GM23338 (cell line): Measurements from ENCODE around the gene PNPLA1.

Source experiments
- CREB1 ChIP-seq: fragments of 250-450 bp; sonication (Bioruptor Pico); IDR thresholded peaks from 2 replicates; pipeline ENCODE4 v1.5.0; 2020; ENCODE audit warnings: low read depth, mild to moderate bottlenecking, moderate library complexity
- EZH2 ChIP-seq: fragments of 200-600 bp; sonication (generic); IDR thresholded peaks from one replicate; pipeline ENCODE4 v1.8.0; 2017; ENCODE audit warnings: antibody characterized with exemption, mild to moderate bottlenecking, low read depth; ENCODE audit not compliant: unreplicated experiment
- EZH2phosphoT487 ChIP-seq: fragments of 200-600 bp; sonication (generic); IDR thresholded peaks from one replicate; pipeline ENCODE4 v1.8.1; 2018; ENCODE audit warnings: antibody characterized with exemption; ENCODE audit not compliant: unreplicated experiment
- JUNB ChIP-seq: IDR thresholded peaks from one replicate; pipeline ENCODE4 v1.6.1; 2016; ENCODE audit warnings: antibody characterized with exemption; ENCODE audit not compliant: unreplicated experiment
- POLR2AphosphoS5 ChIP-seq: IDR thresholded peaks from 2 replicates; pipeline ENCODE4 v1.6.1; 2016; ENCODE audit warnings: antibody characterized with exemption, low read depth
- STAT1 ChIP-seq: IDR thresholded peaks from one replicate; pipeline ENCODE4 v1.6.1; 2016; ENCODE audit warnings: antibody characterized with exemption; ENCODE audit not compliant: unreplicated experiment
- ZNF331 ChIP-seq: fragments of 250-450 bp; sonication (Bioruptor Pico); IDR thresholded peaks from 2 replicates; pipeline ENCODE4 v1.5.0; 2020; ENCODE audit warnings: low read depth, mild to moderate bottlenecking, moderate library complexity
- TF ChIP-seq, protein P1 (sequence below), 2 experiments: fragments of 200-600 bp in 1 of 2; sonication (generic) in 1 of 2; conservative IDR thresholded peaks; 2 replicates each; pipeline versions ENCODE4 v1.5.1 to v1.6.1; 2016 to 2017; ENCODE audit warnings: antibody characterized with exemption in 2 of 2, low read depth in 2 of 2, mild to moderate bottlenecking in 2 of 2, moderate library complexity in 1 of 2
- TF ChIP-seq, protein P2 (sequence below): IDR thresholded peaks from one replicate; pipeline ENCODE4 v1.6.1; 2018; ENCODE audit warnings: antibody characterized with exemption; ENCODE audit not compliant: unreplicated experiment

DNA sequence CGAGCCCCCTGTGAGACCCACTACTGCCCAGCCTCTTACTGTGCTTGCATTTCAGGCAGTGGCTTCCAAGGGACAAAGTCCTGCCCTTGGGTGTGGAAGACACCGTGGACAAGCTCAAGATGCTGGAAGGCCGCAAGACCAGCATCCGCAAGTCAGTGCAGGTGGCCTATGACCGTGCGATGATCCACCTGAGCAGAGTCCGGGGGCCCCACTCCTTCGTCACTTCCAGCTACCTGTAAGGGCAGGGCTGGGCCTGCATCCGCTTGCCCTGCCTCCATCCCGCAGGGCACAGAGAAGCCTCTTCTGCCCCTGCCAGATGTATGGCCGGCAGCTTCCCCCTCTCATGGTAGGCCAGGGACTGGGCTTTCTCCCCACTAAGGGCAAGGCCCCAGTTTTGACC is 39.5 kb upstream of the PNPLA1 start:
- TF ChIP-seq, protein P1, sequence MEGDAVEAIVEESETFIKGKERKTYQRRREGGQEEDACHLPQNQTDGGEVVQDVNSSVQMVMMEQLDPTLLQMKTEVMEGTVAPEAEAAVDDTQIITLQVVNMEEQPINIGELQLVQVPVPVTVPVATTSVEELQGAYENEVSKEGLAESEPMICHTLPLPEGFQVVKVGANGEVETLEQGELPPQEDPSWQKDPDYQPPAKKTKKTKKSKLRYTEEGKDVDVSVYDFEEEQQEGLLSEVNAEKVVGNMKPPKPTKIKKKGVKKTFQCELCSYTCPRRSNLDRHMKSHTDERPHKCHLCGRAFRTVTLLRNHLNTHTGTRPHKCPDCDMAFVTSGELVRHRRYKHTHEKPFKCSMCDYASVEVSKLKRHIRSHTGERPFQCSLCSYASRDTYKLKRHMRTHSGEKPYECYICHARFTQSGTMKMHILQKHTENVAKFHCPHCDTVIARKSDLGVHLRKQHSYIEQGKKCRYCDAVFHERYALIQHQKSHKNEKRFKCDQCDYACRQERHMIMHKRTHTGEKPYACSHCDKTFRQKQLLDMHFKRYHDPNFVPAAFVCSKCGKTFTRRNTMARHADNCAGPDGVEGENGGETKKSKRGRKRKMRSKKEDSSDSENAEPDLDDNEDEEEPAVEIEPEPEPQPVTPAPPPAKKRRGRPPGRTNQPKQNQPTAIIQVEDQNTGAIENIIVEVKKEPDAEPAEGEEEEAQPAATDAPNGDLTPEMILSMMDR (conservative IDR thresholded peaks at IDR 0.05; ENCODE audit: low read depth in 2 of 2) = no peak
- TF ChIP-seq POLR2AphosphoS5 (no peak), CREB1 (CRISPR knock-in tag) (no peak), EZH2phosphoT487 (no peak), ZNF331 (no peak), JUNB (no peak), STAT1 (no peak), EZH2 (no peak)
- TF ChIP-seq, protein P2, sequence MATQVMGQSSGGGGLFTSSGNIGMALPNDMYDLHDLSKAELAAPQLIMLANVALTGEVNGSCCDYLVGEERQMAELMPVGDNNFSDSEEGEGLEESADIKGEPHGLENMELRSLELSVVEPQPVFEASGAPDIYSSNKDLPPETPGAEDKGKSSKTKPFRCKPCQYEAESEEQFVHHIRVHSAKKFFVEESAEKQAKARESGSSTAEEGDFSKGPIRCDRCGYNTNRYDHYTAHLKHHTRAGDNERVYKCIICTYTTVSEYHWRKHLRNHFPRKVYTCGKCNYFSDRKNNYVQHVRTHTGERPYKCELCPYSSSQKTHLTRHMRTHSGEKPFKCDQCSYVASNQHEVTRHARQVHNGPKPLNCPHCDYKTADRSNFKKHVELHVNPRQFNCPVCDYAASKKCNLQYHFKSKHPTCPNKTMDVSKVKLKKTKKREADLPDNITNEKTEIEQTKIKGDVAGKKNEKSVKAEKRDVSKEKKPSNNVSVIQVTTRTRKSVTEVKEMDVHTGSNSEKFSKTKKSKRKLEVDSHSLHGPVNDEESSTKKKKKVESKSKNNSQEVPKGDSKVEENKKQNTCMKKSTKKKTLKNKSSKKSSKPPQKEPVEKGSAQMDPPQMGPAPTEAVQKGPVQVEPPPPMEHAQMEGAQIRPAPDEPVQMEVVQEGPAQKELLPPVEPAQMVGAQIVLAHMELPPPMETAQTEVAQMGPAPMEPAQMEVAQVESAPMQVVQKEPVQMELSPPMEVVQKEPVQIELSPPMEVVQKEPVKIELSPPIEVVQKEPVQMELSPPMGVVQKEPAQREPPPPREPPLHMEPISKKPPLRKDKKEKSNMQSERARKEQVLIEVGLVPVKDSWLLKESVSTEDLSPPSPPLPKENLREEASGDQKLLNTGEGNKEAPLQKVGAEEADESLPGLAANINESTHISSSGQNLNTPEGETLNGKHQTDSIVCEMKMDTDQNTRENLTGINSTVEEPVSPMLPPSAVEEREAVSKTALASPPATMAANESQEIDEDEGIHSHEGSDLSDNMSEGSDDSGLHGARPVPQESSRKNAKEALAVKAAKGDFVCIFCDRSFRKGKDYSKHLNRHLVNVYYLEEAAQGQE = no peak
